Activated B cell treated with CpG ODN at 0.5 μM for 24 hours (primary cell): ENCODE measurements around the gene WDPCP. TPM values are rescaled to one million over a fixed set of nuclear protein-coding genes. Genes with fewer than 3 reads are reported as not detected.
"Not testable (repeated sequence)": the region's sequence is repeated elsewhere in the genome, so short reads cannot be mapped to it uniquely, and the experiment has no call there.

ENCODE experiments used
- ATAC-seq: fragments of 200-7000 bp; cut with Tn5 transposase; one replicate; pipeline ENCODE4 v1.10.0; 2021; ENCODE audit warnings: low read depth, mild to moderate bottlenecking, moderate library complexity
- CTCF ChIA-PET: fragments of 350-600 bp; sonication (Branson Sonifier 250); formaldehyde crosslinking; loops from one replicate; lab custom pipeline; 2021; ENCODE audit warnings: antibody characterized with exemption; lab: Charles Lee
- POLR2A ChIA-PET: fragments of 350-600 bp; sonication (Branson Sonifier 250); formaldehyde crosslinking; loops from one replicate; lab custom pipeline; 2021; ENCODE audit warnings: antibody characterized with exemption; lab: Charles Lee
- DNase-seq: peaks from one replicate; pipeline ENCODE4 v3.0.0; 2022
- H3K27ac Mint-ChIP-seq: one replicate; pipeline ENCODE4 v1.8.0; 2020; ENCODE audit warnings: mixed read lengths
- H3K27me3 Mint-ChIP-seq: one replicate; pipeline ENCODE4 v1.8.0; 2021; ENCODE audit warnings: mixed read lengths
- H3K36me3 Mint-ChIP-seq: one replicate; pipeline ENCODE4 v1.8.0; 2021; ENCODE audit warnings: low read depth, mixed read lengths
- H3K4me1 Mint-ChIP-seq: one replicate; pipeline ENCODE4 v1.8.0; 2021; ENCODE audit warnings: mixed read lengths
- H3K4me3 Mint-ChIP-seq: one replicate; pipeline ENCODE4 v1.8.0; 2020; ENCODE audit warnings: mild to moderate bottlenecking, mixed read lengths
- H3K9me3 Mint-ChIP-seq: one replicate; pipeline ENCODE4 v1.8.0; 2020; ENCODE audit warnings: mixed read lengths
- intact Hi-C: fragments of 100-400 bp; cut with micrococcal nuclease; formaldehyde crosslinking; loops from one replicate; pipeline ENCODE4 v1.15.1; 2024
- total RNA-seq: library from RNA; stranded (reverse); gene quantifications from 2 replicates; pipeline ENCODE4 v1.2.3, GENCODE V29; 2022
- TF ChIP-seq, protein P1 (sequence below): fragments of 200-600 bp; IDR thresholded peaks from one replicate; pipeline ENCODE4 v1.8.0; 2022; ENCODE audit warnings: antibody characterized with exemption, mild to moderate bottlenecking

The WDPCP gene
- total RNA-seq, 1 donor from 2014 or later: 12.9 TPM

DNA sequence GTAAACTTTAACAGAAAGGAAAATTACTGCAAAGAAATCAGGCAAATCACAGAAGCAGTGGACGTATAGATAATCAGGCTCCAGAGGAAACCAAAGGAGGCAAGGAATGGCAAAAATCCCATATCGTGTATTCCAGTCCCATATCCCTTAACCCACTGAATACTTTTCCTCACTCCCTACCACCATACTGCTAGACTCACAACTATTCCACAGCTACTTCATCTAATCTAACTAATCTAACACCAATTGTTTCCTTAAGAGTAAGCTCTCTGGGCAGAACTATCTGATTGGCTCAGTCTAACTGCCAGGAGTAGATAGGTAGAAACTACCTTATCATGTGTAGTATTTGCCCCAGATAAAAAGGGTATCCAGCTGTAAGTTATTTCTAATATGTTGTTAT is 16.3 kb downstream of the WDPCP start:
- no peak overlapping the region for H3K4me3 Mint-ChIP-seq
- DNase-seq: no peak
- no peak overlapping the region for H3K27ac Mint-ChIP-seq
- ATAC-seq: no peak
- H3K36me3 Mint-ChIP-seq: peaks cover 27% of the 10 kb centered on the region
- ChIA-PET POLR2A (no interaction called here), CTCF (no interaction called here)
- TF ChIP-seq, protein P1, sequence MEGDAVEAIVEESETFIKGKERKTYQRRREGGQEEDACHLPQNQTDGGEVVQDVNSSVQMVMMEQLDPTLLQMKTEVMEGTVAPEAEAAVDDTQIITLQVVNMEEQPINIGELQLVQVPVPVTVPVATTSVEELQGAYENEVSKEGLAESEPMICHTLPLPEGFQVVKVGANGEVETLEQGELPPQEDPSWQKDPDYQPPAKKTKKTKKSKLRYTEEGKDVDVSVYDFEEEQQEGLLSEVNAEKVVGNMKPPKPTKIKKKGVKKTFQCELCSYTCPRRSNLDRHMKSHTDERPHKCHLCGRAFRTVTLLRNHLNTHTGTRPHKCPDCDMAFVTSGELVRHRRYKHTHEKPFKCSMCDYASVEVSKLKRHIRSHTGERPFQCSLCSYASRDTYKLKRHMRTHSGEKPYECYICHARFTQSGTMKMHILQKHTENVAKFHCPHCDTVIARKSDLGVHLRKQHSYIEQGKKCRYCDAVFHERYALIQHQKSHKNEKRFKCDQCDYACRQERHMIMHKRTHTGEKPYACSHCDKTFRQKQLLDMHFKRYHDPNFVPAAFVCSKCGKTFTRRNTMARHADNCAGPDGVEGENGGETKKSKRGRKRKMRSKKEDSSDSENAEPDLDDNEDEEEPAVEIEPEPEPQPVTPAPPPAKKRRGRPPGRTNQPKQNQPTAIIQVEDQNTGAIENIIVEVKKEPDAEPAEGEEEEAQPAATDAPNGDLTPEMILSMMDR: no peak
- peaks cover 21% of the 10 kb centered on the region for H3K9me3 Mint-ChIP-seq
- peaks cover 3% of the 10 kb centered on the region for H3K4me1 Mint-ChIP-seq
- intact Hi-C loops: no loop called here
- H3K27me3 Mint-ChIP-seq: no peaks in the 10 kb centered on the region

DNA sequence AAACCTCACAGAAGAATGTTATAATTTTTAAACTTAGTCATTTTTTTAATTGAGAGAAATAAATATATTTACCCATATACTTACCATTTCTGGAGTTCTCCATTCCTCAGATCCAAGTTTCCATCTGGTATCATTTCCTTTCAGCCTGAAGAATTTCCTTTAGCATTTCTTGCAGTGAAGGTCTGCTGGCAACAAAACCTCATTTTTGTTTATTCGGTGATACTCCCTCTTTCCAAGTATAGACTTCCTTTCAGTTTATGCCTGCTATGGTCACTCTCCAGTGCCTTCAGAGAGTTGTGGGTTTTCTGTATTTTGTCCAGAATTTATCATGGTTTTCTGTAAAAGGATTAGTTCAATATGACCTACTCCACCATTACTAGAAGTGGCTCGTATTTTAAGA is 17.0 kb downstream of the WDPCP start:
- no peak overlapping the region for H3K27ac Mint-ChIP-seq
- H3K9me3 Mint-ChIP-seq: peaks cover 26% of the 10 kb centered on the region
- ATAC-seq (no peak), DNase-seq (no peak)
- intact Hi-C loops: no loop called here
- no peak overlapping the region for H3K4me3 Mint-ChIP-seq
- ChIA-PET POLR2A (no interaction called here), CTCF (no interaction called here)
- H3K36me3 Mint-ChIP-seq: peaks cover 27% of the 10 kb centered on the region
- H3K27me3 Mint-ChIP-seq: no peaks in the 10 kb centered on the region
- TF ChIP-seq, protein P1: no peak
- peaks cover 3% of the 10 kb centered on the region for H3K4me1 Mint-ChIP-seq

DNA sequence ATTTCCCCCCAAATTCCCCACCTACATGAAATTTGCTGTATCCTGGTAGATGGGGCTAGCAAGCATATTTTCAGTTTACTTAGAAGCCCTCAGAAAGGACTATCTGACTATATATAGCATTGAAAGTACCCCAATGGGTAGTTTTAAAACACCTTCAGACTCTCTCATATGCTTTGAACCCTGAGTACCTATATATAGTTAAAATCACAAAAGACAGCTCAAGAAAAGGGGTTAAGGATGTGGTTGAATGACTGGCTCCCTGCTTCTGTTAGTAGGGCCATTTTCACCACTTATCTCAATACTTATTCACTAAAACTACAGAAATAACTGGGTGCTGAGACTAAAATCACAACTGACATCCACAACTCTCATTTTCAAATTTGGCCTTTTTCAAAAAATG is 18.5 kb downstream of the WDPCP start:
- POLR2A ChIA-PET: no interaction called here
- no peak for ATAC-seq
- Mint-ChIP-seq H3K36me3 (peaks cover 32% of the 10 kb centered on the region), H3K27me3 (no peaks in the 10 kb centered on the region), H3K4me1 (peaks cover 3% of the 10 kb centered on the region), H3K9me3 (peaks cover 28% of the 10 kb centered on the region), H3K4me3 (no peak overlapping the region), H3K27ac (no peak overlapping the region)
- TF ChIP-seq, protein P1: no peak
- intact Hi-C loops: no loop called here
- CTCF ChIA-PET: no interaction called here
- DNase-seq: no peak

DNA sequence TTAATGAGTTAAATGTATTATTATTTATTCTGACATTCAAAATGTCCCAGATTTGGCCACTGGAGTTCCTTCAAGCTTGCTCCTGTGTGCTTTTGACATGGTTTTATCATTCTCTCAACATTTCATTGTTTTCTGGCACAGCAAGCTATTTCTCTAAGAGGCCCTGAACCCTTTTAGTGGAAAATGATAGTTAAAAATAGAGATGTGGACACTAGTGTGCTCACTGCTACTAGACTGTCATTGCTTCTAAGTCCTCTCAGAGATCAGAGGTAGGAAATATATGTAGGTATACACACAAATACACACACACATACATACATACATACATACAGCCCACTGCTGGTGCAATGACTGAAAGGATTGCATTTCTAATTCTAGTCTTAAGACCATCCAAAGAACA is 25.5 kb downstream of the WDPCP start:
- POLR2A ChIA-PET: no interaction called here
- ATAC-seq: no peak
- no peak overlapping the region for H3K27ac Mint-ChIP-seq
- no peak for DNase-seq
- peaks cover 51% of the 10 kb centered on the region for H3K36me3 Mint-ChIP-seq
- H3K9me3 Mint-ChIP-seq: peaks cover 35% of the 10 kb centered on the region
- intact Hi-C loops: no loop called here
- no peaks in the 10 kb centered on the region for H3K4me1 Mint-ChIP-seq
- TF ChIP-seq, protein P1: no peak
- H3K27me3 Mint-ChIP-seq: no peaks in the 10 kb centered on the region
- no peak overlapping the region for H3K4me3 Mint-ChIP-seq
- CTCF ChIA-PET: no interaction called here

DNA sequence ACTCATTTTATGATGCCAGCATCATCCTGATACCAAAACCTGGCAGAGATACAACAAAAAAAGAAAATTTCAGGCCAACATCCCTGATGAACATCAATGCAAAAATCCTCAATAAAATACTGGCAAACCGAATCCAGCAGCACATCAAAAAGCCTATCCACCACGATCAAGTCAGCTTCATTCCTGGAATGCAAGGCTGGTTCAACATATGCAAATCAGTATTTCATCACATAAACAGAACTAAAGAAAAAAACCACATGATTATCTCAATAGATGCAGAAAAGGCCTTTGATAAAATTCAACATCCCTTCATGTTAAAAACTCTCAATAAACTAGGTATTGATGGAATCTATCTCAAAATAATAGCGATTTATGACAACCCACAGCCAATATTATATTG is 29.4 kb downstream of the WDPCP start:
- H3K27me3 Mint-ChIP-seq, ATAC-seq, POLR2A ChIA-PET, H3K27ac Mint-ChIP-seq, intact Hi-C loops, H3K4me3 Mint-ChIP-seq, CTCF ChIA-PET, DNase-seq, H3K4me1 Mint-ChIP-seq: not testable (repeated sequence)
- H3K9me3 Mint-ChIP-seq: peaks cover 34% of the 10 kb centered on the region
- peaks cover 60% of the 10 kb centered on the region for H3K36me3 Mint-ChIP-seq

DNA sequence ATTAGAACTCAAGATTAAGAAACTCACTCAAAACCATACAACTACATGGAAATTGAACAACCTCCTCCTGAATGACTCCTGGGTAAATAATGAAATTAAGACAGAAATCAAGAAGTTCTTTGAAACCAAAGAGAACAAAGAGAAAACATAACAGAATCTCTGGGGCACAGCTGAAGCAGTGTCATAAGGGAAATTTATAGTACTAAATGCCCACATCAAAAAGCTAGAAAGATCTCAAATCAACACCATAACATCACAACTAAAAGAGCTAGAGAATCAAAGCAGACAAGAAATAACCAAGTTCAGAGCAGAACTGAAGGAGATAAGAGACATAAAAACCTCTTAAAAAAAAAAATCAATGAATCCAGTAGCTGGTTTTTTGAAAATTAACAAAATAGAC is 30.5 kb downstream of the WDPCP start:
- CTCF ChIA-PET, intact Hi-C loops, ATAC-seq, POLR2A ChIA-PET, H3K27ac Mint-ChIP-seq, DNase-seq, H3K4me1 Mint-ChIP-seq, H3K27me3 Mint-ChIP-seq, H3K4me3 Mint-ChIP-seq: not testable (repeated sequence)
- Mint-ChIP-seq H3K9me3 (peaks cover 34% of the 10 kb centered on the region), H3K36me3 (peaks cover 55% of the 10 kb centered on the region)
